Inferior parietal cortex (tissue), 1 donor: Measurements from ENCODE around the gene WDTC1.
"Not testable (repeated sequence)": the region's sequence is repeated elsewhere in the genome, so short reads cannot be mapped to it uniquely, and the experiment has no call there.

Source experiments
- DNase-seq: peaks from one replicate; pipeline ENCODE4 v3.0.0-alpha.2; 2016; ENCODE audit errors: extremely low spot score

Gene WDTC1, protein sequence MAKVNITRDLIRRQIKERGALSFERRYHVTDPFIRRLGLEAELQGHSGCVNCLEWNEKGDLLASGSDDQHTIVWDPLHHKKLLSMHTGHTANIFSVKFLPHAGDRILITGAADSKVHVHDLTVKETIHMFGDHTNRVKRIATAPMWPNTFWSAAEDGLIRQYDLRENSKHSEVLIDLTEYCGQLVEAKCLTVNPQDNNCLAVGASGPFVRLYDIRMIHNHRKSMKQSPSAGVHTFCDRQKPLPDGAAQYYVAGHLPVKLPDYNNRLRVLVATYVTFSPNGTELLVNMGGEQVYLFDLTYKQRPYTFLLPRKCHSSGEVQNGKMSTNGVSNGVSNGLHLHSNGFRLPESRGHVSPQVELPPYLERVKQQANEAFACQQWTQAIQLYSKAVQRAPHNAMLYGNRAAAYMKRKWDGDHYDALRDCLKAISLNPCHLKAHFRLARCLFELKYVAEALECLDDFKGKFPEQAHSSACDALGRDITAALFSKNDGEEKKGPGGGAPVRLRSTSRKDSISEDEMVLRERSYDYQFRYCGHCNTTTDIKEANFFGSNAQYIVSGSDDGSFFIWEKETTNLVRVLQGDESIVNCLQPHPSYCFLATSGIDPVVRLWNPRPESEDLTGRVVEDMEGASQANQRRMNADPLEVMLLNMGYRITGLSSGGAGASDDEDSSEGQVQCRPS

DNA sequence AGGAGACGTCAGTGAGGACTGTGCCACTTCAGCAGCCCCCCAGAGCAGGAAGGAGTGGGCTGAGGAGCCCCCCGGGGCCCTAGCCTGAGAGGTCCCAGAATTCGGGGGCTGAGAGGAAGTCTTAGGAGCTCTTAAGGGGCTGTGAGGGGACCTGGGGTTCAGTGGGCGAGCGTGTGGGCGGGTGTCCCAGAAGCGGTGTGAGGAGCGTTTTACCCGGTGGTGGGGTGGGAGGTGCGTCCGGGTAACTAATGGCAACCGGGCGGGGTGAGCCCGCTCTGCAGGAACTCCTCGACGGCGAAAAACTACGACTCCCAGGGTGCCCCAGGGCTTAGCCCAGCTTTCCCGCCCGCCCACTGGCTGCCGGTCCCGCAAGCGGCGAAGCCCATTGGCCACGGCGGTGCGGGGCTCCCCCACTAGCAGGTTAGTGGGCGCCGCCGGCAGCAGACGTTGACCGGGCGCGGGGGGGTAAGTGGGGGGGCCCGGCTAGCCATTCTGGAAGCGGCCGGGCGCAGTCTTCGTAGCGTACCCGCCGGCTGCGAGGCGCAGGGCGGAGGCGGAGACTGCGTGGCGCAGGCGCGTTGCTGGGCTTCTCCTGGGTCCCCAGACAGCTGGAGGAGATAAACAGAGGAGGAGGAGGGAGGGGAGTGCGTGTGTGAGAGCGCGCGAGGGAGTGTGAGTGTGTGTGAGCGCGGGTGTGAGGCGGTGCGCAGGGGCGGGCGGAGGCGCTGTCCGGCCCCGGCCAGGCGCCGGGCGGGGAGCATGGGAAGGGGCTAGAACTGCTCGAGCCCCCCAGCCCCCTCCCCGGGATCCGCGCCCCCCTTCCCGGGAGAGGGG, at the start of gene WDTC1:
TSS of gene WDTC1 (plus strand) at position 584 of the 834 bp plus-strand sequence. CDS start 26,423 bp downstream, outside the sequence.
- DNase-seq, result peak; percentile 97

DNA sequence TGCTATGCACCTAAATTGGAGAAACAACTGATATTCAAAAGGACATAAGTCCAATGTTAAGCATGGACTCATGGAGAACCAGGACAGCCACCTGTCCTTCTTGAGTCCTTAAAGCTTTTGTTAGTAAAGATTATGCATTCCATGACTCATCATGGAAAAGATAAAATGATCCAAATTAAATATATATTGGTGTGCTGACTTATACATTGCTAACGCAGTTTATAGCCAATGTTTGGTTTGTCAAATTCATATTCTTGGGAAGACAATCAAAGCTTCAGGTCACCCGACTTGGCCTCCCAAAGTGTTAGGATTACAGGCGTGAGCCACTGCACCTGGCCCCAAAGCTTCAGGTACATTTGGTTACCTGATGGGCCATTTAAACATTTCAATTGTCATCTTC, 49.8 kb upstream of the WDTC1 start:
- DNase-seq, result not testable (repeated sequence)

DNA sequence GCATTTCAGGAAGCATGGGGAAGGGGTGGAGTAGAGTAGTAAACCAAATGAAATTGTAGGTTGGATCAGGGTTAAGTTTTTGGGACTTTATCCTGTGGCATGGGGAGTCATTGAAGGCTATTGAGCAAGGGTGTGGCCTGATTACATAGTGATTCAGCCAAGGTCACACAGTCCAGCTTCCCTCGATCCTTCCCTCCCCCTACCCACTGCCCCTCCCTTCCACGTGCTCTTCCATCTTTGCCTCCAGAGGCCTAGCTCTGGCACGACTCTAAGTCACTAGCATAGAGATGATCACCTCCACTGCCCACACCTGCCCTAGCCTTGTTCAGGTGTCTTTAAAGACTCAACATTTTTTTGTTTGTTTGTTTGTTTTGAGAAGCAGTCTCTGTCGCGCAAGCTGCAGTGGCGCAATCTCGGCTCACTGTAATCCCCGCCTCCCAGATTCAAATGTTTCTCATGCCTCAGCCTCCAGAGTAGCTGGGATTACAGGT, 42.3 kb upstream of the WDTC1 start:
- DNase-seq, result no peak

DNA sequence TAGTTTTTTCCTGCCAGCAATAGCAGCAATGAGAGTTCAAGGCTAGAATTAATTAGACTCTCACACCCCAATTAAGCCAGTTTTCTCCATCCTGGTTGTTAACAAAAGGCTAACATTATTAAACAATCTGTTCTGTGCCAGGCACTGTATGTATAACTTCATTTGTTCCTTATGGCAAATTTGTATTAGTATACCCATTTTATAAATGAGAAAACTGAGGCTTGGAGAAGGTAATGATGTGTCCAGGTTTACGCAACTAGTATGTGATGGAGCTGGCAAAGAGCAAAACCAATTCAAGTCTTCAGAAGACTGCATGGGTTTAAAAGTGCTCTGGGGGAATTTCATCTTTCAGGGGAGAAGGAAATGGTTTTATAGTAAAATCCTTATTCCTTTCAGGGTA, 41.2 kb upstream of the WDTC1 start:
- DNase-seq, result no peak

DNA sequence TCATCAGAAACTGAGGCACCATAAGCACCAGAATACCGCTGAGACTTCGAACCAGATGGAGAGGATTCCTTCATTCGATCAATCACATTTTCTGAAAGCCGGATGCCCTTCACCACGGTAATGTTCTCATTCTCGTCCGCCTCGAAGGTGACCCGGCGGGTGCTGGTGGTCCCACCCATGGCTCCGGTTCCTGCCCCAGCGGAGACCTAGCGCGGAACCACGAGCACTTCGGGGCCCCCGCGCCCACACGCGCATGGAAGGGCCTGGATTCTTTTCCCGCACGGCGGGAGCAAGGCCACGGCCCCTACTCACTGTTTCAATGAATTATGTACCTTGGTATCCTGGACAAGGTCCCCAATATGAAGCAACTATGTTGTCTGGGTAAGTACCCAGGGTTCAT, 33.1 kb upstream of the WDTC1 start:
- no peak for DNase-seq

DNA sequence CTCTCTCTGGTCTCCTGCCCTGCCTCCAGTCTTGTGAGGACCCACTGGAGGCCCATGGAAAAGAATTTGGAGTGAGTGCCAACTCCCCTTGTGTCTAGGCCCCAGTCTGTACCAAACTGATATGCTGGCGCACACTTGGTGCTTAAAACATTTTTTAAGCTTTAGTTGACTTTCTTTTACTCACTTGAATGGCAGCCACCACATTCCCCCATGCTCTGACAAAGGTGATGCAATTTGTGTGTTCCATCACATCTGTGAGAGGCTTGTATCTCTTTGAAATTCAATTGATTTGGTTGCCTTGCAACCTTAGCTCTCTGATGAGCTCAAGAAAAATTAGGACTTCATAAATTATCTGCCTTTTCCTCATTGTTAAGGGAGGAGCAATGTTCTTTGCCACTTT, 30.5 kb upstream of the WDTC1 start:
- no peak for DNase-seq

DNA sequence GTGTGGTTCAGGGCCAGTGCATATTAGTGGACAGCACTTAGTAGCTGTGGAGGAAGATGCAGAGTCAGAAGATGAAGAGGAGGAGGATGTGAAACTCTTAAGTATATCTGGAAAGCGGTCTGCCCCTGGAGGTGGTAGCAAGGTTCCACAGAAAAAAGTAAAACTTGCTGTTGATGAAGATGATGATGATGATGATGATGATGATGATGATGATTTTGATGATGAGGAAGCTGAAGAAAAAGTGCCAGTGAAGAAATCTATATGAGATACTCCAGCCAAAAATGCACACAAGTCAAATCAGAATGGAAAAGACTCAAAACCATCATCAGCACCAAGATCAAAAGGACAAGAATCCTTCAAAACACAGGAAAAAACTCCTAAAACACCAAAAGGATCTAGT, 27.2 kb upstream of the WDTC1 start:
- DNase-seq, result not testable (repeated sequence)

DNA sequence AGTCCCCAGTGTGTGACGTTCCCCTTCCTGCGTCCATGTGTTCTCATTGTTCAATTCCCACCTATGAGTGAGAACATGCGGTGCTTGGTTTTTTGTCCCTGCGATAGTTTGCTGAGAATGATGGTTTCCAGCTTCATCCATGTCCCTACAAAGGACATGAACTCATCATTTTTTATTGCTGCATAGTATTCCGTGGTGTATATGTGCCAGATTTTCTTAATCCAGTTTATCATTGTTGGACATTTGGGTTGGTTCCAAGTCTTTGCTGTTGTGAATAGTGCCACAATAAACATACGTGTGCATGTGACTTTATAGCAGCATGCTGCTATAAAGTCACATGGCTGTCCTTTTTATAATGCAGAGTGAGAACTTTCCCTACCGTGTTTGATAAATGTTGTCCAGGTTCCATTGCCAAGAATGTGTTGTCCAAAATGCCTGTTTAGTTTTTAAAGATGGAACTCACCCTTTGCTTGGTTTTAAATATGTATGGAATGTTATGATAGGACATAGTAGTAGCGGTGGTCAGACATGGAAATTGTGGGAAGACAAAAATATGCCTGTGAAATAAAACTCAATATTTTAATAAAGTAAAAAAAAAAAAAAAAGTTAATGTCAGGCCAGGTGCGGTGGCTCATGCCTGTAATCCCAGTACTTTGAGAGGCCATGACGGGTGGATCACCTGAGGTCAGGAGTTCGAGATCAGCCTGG, 26.1 kb upstream of the WDTC1 start:
- DNase-seq, result not testable (repeated sequence)

DNA sequence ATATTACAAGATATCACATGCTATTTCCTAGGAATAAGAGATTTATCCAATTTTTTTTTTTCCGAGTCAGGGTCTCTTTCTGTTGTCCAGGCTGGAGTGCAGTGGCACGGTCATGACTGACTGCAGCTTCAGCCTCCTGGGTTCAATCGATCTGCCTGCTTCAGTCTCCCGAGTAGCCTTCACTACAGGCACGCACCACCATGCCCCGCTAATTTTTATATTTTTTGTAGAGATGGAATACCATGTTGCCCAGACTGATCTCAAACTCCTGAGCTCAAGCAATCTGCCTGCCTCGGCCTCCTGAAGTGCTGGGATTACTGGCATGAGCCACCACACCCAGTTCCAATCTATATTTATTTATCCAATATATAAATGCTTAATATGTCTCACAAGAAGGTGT, 18.0 kb upstream of the WDTC1 start:
- DNase-seq, result no peak

DNA sequence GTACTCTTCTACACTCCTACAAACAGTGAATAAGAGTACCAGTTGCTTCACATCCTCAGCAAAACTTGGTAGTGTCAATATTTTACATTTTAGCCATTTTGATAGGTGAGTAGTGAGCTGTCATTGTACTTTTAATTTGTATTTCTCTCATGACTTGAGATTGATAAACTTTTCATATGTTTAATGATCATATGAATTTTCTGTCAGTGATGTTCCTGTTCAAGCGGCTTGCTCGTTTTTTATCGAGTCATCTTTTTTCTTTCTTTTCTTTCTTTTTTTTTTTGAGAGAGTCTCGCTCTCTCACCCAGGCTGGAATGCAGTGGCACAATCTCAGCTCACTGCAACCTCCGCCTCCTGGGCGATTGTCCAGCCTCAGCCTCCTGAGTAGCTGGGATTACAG, 17.0 kb upstream of the WDTC1 start:
- no peak for DNase-seq

DNA sequence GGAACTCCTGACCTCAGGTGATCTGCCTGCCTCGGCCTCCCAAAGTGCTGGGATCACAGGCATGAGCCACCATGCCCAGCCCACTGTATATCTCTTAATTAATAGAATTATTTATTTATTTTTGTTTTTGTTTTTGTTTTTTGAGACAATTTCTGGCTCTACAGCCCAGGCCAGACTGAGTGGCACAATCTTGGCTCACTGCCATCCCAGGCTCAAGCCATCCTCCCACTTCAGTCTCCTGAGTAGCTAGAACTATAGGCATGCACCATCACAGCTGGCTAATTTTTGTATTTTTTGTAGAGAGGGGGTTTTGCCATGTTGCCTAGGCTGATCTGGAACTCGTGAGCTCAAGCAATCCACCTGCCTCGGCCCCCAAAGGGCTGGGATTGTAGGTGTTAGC, 15.7 kb upstream of the WDTC1 start:
- DNase-seq, result no peak

DNA sequence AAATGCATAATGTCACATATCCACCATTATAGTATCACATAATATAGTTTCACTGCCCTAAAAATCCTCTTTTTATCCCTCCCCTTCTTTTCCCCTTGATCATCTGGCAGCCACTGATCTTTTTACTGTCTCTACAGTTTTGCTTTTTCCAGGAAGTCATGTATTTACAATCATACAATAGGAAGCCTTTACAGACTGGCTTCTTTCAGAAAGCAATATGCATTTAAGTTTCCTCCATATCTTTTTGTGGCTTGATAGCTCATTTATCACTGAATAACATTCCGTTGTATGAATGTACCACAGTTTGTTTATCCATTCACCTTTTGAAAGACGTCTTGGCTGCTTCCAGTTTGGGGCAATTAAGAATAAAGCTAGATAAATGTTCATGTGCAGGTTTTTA, 14.3 kb upstream of the WDTC1 start:
- DNase-seq, result no peak

DNA sequence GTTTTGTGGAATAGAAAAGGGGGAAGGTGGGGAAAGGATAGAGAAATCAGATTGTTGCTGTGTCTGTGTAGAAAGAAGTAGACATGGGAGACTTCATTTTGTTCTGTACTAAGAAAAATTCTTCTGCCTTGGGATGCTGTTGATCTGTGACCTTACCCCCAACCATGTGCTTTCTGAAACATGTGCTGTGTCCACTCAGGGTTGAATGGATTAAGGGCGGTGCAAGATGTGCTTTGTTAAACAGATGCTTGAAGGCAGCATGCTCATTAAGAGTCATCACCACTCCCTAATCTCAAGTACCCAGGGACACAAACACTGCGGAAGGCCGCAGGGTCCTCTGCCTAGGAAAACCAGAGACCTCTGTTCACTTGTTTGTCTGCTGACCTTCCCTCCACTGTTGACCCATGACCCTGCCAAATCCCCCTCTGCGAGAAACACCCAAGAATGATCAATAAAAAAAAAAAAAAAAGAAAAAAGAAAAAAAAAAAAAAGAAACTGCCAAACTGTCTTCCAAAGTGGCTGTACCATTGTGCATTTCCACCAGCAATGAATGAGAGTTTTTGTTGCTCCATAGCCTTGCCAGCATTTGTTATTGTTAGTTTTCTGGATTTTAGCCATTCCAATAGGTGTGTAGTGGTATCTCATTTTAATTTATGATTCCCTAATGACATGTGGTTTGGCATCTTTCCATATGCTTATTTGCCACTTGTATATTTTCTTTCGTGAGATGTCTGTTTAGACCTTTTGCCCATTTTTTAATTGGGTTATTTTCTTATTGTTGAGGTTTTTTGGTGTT, 13.5 kb upstream of the WDTC1 start:
- DNase-seq, result not testable (repeated sequence)

DNA sequence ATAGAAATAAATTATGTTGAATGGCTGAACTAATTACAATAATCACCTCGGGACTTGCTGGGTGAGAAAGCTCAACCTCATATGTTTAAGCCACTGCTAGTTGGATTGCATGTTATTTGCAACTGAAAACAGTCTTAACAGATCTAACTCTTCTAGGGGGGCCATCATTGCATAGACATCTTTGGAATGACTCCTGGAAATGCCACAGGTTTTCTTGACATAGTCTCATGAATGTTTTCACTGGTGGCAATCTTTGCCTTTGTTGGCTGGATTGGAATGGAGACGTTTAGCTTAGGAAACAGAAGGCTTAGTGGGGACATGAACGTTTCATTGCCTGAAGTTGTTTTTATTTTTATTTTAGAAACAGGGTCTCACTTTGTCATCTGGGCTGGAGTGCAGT, 8.8 kb upstream of the WDTC1 start:
- DNase-seq, result no peak

DNA sequence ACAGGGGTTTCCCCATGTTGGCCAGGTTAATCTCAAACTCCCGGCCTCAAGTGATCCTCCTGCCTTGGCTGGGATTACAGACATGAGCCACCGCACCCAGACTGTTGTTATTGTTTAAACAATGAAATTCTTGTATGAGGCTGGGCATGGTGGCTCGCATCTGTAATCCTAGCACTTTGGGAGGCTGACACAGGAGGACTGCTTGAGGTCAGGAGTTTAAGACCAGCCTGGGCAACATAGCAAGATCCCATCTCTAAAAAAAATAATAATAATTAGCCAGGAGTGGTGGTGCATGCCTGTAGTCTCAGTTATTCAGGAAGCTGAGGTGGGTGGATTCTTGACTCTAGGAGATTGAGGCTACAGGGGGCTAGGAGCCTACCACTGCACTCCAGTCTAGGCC, 6.7 kb upstream of the WDTC1 start:
- no peak for DNase-seq

DNA sequence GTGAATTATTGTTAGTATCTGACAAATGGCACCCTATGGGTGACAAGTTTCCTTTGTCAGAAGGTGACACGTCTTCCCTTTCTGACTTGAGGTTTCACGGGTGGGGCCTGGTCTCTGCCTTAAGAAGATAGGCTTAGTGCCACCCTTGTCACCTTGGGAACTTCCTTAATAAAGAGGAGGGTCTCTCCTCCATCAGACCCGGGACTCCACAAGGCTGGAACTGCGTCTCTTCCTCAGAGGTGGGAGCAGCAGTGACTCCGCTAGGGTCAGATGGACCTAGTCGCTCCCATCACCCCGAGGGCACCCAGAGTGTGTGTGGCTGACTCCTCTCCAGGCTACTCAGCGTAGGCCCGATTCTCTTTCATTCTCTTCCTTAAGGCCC, 774 bp upstream of the WDTC1 start:
- no peak for DNase-seq

DNA sequence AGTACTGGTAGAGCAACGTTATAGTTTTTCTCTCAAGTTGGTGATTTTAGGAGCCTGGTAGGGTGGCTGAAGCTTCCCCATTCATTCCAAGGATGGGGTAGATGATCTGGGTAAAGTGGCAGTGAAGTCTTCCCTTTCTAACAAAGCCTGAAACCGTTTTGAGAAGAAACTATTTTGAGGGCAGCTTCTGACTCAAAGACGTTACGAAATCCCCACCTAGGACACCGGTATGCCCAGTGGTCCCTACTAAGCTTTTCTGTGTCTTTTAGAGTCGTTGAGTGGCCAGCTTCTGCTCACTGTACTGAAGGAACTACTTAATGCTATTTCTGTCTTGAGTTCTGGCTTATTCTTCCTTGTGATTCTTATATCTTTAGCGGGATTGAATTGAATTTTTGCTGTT, 1.4 kb downstream of the WDTC1 start:
- DNase-seq, result no peak

DNA sequence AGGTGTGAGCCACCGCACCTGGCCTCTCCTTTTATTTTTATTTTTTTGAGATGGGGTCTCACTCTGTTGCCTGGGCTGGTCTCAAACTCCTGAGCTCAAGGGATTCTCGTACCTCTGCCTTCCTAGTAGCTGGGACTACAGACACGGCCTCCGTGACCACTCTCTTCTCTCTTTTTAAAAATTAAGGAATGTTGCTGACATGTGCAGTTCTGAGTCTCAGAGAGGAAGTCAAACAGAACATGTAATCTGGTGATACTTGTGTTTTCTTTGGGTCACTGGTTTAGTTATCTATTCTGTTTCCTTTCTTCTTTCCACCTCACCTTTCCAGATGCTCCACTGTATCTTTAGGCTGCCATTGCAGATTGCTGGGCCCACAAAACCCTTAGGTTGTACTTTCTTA, 2.7 kb downstream of the WDTC1 start:
- no peak for DNase-seq

DNA sequence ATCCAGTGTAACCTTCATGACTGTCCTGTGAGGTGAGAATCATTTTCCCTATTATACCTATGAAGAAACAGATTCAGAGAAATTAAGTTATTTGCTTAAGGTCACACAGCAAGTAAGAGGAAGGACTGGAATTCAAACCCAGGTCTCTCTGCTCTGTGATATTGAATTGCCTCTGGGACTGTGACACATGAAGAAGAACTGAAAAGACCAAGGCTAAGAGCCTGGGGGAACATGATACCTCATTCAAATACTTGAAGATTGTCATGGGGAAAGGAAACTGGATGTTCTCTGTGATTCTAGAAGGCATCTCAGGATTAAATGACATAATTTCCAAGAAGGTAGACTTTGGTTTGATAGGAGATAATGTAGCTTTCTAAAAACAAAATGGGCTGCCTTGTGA, 3.6 kb downstream of the WDTC1 start:
- DNase-seq, result no peak

DNA sequence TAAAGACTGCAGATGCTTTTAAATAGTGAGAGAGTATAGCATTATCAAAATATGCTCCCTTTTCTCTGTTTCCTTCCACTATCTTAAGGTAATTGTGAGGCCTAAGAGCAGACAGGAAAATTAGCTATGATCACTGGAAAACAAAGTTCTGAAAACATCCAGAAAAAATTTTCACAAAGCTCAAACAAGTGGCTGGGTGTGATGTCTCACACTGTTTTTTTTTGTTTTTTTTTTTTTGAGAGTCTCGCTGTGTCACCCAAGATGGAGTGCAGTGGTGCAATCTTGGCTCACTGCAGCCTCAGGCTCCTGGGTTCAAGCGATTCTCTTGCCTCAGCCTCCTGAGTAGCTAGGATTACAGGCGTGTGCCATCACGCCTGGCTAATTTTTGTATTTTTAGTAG, 7.2 kb downstream of the WDTC1 start:
- DNase-seq, result no peak

DNA sequence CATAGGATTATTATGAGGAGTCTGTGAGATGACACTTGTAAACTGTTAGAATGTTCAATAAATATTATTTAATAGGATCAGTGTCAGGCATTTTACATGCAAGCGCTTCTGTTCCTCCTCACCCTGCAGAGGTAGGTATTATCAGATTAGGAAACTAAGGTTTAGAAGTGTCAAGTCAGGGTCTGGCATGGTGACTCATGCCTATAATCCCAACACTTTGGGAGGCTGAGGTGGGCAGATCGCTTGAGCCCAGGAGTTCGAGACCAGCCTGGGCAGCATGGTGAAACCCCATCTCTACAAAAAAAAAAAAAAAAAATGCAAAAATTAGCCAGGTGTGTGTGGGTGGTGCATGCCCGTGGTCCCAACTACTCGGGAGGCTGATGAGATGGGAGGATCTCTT, 9.2 kb downstream of the WDTC1 start:
- DNase-seq, result not testable (repeated sequence)
